GM03348 (cell line): Measurements from ENCODE around the gene NDUFS6.
A peak's percentile ranks its signal among the peaks of the same experiment; 100 is the strongest.

ENCODE experiments used
- DNase-seq: peaks from one replicate; pipeline ENCODE4 v3.0.0; 2012; ENCODE audit warnings: low spot score

Gene NDUFS6

DNA sequence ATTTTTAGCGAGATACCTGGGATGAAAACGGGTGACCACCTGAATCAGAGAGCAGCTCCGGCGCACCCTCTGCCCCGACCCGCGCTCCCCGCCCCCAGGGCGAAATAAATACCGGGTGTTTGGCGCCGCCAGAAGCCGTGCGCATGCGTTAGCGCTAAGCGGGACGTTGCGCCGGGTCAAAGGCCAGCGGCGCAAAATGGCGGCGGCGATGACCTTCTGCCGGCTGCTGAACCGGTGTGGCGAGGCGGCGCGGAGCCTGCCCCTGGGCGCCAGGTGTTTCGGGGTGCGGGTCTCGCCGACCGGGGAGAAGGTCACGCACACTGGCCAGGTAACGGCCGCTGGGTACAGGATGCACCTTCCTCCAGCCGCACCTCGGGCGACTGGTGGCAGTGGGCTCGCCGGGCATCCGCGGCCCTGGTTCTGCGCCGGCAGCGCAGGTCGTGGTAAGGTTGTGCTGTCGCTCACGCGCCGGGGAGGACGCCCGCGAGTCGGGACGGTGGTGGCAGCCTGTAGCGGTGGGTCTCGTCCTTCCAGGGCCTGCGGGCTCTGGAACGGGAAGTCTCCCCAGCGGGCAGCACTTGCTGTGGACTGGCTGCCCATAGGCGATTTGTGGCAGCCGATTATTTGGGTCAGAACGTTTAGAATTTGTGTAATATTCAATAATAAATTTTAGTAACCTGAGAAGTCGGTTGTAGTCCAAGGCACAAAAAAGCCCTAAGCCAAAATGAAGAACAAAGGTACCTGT lies at the start of gene NDUFS6:
NDUFS6 (plus strand) TSS at position 186 of the 745 bp plus-strand sequence; CDS start at position 197, 11 bp downstream.
- peak; percentile 89 for DNase-seq

DNA sequence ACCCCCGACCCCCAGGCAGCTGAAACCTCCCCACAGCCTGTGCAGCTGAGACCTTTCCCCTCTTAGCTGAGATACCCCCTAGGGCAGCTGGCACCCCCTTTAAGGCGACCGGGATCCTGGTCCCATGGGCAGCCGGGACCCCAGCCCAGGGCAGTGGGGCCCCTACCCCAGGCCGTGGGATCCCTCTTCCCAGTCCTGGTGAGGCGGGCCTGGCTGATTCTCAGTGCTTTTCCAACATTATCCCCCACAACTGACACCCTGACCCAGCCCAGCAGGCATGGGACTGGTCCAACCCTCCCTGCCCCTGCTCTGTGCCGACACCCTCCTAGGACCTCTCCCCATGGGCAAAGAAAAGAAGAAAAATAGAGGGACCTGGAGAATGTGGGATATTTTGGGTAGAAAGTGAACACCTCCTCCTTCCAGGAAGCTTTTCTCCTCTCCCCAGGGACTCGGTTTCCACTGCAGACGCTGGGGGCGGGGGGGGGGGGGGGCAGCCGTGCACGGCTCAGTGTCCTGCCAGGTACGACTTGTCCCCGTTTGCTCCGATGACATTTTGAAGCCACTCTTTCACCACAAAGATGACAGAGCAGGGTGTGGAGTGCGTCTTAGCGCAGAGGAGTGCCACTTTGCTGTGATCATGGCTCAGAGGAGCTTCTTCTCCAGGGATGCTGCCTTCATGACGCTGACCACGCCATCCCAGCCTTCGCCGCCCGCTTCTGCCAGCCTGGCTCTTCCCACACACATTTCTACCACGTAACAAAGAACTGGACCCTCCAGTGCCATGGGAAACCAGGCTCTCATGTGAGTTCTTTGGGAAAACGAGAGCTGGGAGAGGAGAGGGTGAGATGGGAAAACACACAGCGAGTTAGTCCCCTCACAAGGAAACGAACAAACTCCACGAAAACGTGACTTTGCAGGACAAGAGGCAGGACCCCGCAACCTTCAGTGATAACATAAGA lies 49.1 kb upstream of the NDUFS6 start:
- no peak for DNase-seq

DNA sequence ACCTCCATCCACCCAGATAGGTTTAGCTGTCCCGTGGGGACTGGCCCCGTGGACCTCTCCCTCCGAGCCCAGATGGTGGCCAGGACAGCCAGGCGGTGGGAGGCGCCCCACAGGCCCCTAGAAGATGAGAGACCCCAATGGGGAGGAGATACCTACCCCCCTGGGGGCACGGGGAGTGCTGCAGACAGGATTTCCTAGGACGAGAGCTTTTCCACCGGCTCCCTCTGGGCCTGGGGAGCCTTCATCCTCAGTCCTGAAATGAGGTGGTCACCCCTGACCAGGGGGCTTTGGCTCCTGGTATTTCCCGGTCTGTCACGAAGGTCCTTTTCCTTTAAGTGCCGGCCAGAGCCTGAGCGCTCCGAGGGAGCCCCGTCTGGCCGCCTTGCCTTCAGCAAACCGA lies 48.3 kb upstream of the NDUFS6 start:
- DNase-seq, result no peak

DNA sequence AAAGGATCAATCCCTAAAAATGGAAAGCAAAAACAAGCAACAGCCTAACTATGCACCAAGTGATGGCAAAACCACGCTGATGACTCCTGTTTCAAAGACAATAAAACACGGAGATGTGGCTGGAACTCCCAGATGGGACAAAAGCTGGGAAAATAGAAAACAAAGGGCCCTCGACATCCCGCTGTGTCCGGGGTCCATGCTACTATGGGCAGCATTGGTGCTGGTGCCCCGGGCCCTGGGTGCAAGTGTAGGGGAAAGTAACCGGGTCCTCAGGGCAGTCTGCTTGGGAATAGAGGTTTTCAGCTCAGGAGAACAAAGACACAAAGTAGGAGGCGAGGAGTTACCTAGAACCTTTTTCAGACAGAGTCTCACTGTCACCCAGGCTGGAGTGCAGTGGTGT lies 47.7 kb upstream of the NDUFS6 start:
- no peak for DNase-seq

DNA sequence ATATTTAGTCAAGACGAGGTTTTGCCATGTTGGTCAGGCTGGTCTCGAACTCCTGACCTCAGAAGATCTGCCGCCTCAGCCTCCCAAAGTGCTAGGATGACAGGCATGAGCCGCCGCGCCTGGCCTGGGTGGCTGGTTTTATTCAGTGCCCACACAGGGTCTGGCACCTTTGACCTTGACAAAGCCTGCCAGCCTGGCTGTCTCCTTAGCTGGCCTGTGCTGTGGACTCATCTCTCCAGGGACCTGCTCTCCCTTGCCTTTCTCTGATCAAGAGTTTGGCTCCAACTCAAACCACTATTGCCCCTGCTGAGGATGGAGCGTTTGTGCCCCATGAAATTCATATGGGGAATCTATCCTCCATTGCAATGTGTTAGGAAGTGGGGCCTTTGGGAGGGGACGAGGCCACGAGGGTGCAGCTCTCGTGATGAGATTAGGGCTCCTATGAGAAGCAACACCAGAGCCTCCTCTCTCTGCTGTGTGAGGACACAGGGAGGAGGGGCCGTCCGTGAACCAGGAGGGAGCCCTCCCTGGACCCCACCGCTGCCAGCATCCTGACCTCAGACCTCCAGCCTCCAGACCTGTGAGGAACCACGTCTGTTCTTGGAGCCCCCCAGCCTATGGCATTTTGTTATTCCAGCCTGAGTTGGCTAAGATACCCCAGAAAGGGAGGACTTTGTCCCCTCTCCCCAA lies 46.5 kb upstream of the NDUFS6 start:
- no peak for DNase-seq

DNA sequence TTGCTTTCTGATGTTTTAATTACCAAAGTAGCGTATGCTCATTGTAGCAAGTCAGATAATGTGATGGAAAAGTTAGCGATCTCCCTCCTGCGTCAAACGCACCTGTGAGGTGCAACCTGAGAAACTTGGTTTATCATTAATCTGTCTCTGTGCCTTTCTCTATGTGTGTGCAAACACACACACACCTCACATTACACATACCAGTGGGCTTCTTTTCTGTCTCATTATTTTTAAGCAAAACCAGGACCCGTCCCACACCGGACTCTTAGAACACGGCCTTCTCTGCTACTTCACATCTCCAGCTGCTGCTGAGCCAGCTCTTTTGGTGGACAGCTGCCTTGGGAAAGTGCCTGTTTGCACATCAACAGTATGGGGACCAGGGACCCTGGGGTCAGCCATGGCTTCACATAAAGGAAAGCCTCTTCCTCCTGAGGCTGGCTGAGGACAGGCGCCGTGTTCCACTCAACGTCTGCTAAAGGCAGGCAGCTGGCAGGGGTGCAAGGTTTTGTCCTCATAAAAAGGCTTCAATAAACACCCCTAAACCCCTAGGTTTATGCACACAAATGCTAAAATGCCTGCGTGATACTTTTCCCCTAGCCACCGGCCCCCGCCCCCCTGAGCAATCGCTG lies 45.8 kb upstream of the NDUFS6 start:
- no peak for DNase-seq

DNA sequence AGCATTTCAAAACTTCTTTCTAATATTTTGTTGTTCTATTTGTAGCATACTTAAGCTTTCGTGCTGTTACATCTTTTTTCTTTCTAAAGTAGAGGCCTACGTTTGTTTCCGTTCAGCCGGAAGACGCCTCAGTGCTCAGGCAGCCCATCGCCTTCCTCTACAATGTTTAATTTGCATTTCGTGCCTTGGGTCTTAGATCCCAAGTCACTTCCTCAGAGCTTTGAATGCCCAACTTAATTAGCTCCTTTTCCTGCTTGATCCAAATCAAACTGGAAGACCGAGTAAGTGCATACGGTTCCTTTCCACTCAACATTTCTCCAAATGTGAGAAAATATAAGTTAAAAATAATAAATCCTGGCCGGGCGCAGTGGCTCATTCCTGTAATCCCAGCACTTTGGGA lies 44.7 kb upstream of the NDUFS6 start:
- DNase-seq, result no peak

DNA sequence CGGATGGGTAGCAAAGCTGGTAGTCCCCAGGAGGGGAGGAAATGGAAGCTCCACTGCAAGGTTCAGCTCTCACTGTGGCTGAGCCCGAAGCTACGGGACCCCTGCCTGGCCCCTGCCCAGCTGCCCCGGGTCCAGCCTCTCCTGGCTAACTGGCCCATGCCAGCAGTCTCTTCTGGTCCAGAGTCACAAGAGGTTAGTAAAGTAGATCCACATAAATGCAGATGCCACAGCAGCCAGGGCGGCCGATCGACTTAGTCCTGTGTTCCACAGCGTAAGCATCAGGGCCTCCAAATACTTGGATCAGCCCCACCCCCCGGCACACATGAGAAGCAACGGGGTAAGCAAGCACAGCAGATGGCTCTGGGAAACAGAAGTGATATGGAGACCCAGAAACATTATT lies 43.7 kb upstream of the NDUFS6 start:
- DNase-seq, result no peak

DNA sequence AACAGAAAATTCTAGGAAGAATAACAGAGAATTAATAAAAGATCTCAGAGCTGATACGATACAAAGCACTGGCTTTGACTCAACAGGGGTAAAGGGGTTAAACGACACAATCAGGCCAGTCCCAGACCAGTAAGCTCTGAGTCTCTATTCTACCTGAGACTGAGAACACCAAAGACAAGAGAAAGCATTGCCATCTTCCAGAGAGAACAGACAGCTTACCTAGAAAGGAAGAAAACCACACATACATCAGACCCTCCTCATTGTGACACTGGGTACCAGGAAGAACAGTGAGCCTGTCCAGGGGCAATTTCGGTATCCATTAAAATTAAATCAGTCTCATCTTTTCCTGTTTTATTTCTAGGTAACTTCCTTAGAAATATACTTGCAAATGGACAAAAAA lies 42.6 kb upstream of the NDUFS6 start:
- no peak for DNase-seq

DNA sequence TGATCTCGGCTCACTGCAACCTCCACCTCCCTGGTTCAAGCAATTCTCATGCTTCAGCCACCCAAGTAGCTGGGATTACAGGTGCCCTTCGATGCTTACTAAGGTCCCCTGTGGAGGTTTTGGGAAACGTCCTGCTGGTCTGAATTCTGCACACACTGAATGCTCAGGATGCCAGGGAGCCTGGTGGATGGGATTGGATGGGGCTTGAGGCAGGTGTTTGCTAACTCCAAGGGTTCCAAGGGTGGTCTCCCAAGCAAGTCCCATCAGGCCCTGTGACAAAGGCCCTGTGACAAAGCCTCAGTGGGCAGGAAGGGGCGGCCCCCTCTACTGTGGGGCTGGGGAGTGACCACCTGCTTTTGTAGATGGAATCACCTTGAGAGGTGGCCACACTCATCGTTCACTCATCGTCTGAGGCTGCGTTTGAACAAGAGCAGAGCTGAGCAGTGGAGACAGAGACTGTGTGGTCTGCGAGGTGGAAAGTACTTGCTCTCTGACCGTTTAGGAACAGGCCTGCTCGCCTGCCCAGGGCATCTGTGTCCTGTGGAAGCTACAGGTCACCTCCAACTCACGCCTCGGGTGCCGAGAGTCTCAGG lies 41.7 kb upstream of the NDUFS6 start:
- DNase-seq, result no peak

DNA sequence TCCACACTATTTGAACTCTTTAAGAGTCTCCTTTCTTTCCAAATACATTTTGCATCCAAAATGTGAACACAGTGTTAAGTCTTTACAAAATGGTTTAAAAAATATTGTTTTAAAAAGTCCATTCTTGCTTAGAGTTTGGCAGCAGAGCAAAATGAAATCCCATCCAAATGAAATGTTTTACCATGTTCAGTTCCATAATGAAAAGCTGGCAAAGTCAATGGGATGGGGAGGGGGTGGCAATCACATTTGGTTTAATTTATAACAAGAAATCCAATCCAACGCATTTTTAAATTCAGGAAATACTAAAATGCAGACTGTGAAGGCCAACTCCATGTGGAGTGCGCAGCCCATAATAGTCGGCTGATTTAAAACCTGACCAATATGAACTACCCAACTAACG lies 41.0 kb upstream of the NDUFS6 start:
- DNase-seq, result no peak

DNA sequence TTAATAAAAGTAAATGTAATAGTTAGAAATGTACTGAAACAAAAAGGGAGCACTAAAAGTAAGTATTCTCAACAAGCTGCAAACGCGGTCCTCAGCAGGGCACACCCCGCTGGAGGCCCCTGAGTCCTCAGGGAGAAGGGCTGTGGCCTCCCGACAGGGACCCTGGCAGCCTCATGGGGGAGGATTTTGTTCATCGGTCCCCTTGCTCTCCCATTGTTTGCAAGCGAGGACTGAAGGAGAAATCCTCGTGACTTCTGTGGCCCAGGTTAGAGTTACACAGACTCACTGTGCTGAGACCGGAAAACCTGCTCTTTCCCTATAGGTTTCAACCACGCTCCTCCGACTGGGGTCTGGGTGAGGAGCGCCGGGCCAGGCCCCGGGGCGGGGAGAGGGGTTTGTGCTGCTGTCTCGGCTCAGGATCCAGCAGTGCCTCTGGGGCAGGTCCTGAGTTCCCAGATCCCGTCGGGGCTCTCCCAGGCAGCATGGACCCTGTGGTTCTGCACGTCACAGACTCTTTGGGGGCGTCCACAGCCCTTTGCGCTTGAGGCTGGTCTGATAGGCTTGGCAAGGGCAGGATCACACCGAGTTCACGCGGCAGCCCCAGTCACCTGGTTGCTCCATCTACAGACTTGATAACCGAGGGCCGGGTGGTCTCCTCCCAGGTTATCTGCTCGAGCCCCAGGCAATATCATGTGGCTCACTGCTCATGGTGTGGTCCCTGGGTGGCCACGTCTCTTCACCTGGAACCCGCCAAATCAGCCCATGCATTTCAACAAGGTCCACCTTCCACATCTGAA lies 40.4 kb upstream of the NDUFS6 start:
- no peak for DNase-seq

DNA sequence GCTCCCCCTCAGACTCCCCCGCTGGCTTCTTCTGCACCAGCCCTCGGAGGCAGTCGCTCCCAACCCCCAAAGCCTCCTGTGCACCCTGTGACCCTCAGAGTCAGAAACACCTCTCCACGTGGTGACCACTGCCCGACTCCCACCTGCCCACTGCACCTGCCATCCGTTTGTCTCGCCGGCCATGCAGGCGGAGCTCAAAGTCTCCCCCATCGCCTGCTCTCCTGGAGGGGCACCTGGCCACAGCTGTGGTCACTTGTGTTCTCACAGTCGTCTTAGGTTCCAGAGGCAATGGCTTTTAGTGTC lies 39.8 kb upstream of the NDUFS6 start:
- DNase-seq, result no peak

DNA sequence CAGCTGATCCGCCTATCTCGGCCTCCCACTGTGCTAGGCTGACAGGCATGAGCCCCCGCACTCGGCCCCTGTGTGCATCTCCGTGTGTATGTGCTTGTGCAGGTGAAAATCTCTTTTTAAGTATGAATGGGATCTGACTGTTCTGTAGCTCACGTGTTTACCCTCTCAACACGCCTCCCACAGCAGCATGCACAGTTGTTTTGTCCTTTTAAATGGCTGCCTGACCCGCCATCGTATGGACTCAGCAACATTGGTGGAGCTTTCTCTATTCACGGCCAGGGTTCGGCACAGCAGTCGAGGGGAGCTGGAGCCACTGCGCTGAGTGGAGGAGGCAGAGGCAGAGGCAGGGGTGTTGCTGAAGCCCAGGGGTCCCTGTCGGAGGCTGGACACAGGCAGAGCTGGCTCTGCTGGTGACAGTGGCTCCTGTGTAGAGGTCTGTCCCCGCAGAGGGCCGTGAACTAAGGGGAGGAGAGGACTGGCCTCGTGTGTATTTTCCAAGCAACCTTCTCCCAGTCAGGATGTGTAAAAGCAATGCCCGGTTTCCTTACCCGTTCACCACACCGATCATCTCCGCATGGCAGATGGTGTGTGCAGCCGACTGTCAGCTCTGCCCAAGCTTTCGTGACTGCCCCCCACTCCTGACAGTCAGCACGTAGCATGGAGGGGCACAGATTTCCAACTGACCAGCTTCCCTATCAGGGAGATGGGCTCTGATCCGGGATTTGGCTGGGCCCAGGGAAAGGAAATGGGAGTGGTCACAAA lies 38.9 kb upstream of the NDUFS6 start:
- no peak for DNase-seq

DNA sequence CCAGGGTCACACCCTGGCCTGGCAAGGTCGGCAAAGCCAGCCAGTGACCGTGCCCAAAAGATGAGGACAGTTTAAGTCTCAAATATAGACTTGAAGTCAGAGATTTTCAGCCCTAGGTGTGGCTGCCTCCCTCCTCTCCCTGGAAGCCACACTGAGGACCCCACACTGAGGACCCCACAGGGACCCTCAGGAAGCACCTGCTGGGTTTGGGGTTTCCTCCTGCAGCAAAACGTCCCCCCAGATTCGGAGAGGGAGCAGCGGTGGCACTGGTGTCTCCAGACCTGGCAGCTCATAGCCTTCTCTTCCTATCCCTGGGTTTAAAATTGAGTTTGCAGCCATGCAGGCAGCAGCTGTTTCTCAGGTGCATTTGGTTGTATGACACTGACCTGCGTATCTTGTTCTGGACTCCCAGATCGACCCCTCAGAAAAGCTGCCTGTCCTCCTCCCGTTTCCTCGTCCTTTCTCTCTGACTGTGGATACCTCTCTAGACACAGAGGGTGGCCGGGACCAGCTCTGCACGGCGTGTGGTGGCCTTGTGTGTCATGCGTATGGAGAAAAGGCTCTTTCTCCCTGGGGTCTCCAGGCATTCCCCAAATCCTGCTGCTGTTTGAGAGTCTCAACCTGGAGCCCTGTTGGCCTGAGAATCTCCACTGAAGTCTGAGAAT lies 38.2 kb upstream of the NDUFS6 start:
- no peak for DNase-seq

DNA sequence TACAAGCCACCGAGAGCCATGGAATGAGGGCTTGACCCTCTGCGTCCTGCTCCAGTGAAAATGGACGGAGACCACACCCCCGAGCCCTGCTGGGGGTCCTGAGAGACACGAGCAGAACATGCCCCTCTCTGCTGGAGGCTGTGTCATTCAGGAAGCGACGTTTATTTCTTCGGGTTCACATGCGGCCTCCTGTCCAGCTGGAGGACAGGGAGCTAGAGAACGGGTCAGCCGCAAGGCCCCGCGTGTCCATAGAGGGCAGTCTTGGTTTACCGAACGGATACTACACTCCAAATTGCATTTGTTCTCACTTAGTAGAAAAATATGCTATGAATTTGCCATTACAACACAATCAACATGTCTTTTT lies 37.7 kb upstream of the NDUFS6 start:
- peak; percentile 94 for DNase-seq

DNA sequence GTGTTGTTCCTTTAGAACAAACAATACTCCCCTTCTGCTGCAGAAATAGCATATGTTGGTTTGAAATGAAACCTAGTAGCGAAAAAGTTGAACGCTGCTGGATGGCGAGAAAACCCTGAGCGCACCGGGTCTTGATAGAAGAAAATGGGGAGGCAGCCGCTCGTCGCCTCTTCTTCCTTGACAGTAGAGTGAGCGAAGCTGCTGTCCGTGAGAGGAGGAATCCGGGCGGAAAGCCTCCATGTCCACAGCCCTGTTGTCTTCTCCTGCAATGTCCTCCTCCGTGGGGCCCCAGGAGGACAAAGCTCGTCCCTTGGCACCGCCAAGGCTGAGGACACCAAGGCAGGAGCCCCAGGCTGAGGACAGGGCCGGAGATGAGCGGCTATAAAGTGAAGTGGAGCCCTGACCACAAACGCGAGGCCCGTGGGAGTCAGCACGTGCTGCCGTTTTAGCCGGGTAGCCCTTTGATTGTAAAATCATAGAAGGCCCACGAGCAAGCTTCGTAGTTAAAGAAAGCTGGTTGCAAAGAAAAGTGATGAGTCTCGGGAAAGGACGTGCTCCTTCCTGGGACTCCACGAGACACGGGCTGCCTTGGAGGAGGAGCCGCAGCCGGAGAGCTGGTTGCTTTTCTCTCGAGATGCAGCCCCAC lies 37.1 kb upstream of the NDUFS6 start:
- DNase-seq, result peak; percentile 31

DNA sequence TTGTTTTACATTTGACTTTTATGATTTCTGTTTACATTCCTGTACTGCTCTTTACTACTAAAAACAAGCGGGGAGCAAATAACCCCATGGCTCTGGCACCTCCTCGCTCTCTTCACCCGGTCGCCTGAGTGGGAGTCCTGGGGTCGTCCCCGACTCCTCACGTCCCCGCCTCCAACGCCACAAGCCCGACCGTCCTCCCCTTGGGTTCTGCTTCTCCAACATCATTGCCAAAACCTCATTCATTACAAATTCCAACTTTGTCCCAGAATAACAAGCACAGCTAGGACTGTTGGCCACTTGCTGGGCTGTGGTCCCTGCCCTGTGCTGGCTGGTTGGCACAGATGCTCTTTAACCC lies 36.6 kb upstream of the NDUFS6 start:
- no peak for DNase-seq

DNA sequence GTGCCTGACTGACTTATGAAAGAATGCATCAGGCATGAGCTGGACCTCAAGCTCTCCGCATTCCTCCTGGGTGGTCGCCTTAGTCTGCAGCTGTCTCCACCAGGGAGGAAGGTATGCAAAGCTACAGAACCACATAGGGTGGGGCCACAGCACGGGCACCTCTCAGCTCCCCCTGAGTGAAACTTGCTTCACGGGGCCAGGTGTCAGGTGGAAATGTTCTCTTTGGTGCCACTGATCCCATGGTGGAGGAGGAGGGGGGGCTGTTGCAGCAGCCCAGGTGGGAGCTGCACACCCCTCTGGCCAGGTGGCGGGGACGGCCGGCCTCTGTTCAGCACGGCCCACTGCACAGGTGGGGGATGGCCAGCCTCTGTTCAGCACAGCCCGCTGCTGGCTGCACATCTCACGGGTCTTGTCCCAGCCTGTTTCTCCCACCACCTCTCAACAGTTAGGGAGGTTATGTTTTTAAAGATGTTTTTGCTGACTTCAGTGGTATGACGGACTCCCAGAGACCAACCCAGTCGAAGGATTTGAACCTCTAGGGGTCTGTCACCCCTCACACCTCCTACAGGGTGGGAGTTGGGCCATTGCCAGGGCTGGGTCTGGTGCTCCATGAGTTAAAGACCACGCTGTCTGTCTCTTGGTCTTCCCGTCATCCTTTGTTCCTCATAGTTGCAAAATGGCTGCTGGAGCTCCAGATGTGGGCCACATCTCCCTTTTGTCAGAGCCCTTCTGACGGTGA lies 35.9 kb upstream of the NDUFS6 start:
- DNase-seq, result no peak
